H9 (cell line): Measurements from ENCODE around the gene EVX2. TPM values are rescaled to one million over a fixed set of nuclear protein-coding genes. Genes with fewer than 3 reads are reported as not detected.

Experiments
- DNase-seq: peaks from one replicate; pipeline ENCODE4 v3.0.0-alpha.2; 2017
- H2AFZ ChIP-seq: one replicate; pipeline ENCODE4 v1.6.1; 2013; ENCODE audit warnings: mild to moderate bottlenecking, low read length, control low read depth, moderate library complexity
- H2AK5ac ChIP-seq: 2 replicates; pipeline ENCODE4 v1.6.1; 2013; ENCODE audit warnings: low read length, control low read depth, mixed read lengths; ENCODE audit not compliant: insufficient read length
- H2BK120ac ChIP-seq: one replicate; pipeline ENCODE4 v1.6.1; 2013; ENCODE audit warnings: low read depth, mild to moderate bottlenecking, low read length, control low read depth, inconsistent platforms; ENCODE audit not compliant: poor library complexity, severe bottlenecking
- H2BK12ac ChIP-seq: 2 replicates; pipeline ENCODE4 v1.6.1; 2013; ENCODE audit warnings: low read length, control low read depth, mixed read lengths, low read depth; ENCODE audit not compliant: insufficient read length
- H2BK15ac ChIP-seq: 2 replicates; pipeline ENCODE4 v1.6.1; 2013; ENCODE audit warnings: low read depth, low read length, control low read depth
- H2BK20ac ChIP-seq: one replicate; pipeline ENCODE4 v1.6.1; 2013; ENCODE audit warnings: low read depth, mild to moderate bottlenecking, low read length, control low read depth, inconsistent platforms; ENCODE audit not compliant: poor library complexity, severe bottlenecking
- H2BK5ac ChIP-seq: 2 replicates; pipeline ENCODE4 v1.6.1; 2013; ENCODE audit warnings: low read length, control low read depth, mixed read lengths; ENCODE audit not compliant: insufficient read length
- H3K14ac ChIP-seq: 2 replicates; pipeline ENCODE4 v1.6.1; 2013; ENCODE audit warnings: low read length, control low read depth; ENCODE audit not compliant: insufficient read depth
- H3K18ac ChIP-seq: 2 replicates; pipeline ENCODE4 v1.6.1; 2013; ENCODE audit warnings: low read depth, mild to moderate bottlenecking, mixed read lengths, low read length, control low read depth; ENCODE audit not compliant: insufficient read length
- H3K23ac ChIP-seq: 2 replicates; pipeline ENCODE4 v1.6.1; 2013; ENCODE audit warnings: low read length, control low read depth, mixed read lengths, low read depth; ENCODE audit not compliant: insufficient read length
- H3K23me2 ChIP-seq: 2 replicates; pipeline ENCODE4 v1.6.1; 2013; ENCODE audit warnings: low read depth, mild to moderate bottlenecking, mixed read lengths, low read length, control low read depth; ENCODE audit not compliant: insufficient read length, poor library complexity, severe bottlenecking
- H3K27ac ChIP-seq: 2 replicates; pipeline ENCODE4 v1.5.1; 2013; ENCODE audit warnings: low read length, control low read depth, mixed read lengths, low read depth; ENCODE audit not compliant: insufficient read length
- H3K27me3 ChIP-seq: 2 replicates; pipeline ENCODE4 v1.6.1; 2013; ENCODE audit warnings: low read length, control low read depth, inconsistent platforms; ENCODE audit not compliant: insufficient read depth
- H3K4ac ChIP-seq: 2 replicates; pipeline ENCODE4 v1.6.1; 2013; ENCODE audit warnings: low read depth, mild to moderate bottlenecking, control low read depth, inconsistent platforms, low read length, moderate library complexity
- H3K4me1 ChIP-seq: 2 replicates; pipeline ENCODE4 v1.6.1; 2013; ENCODE audit warnings: low read length, control low read depth, inconsistent platforms; ENCODE audit not compliant: insufficient read depth
- H3K4me2 ChIP-seq: 2 replicates; pipeline ENCODE4 v1.6.1; 2013; ENCODE audit warnings: low read length, control low read depth, mixed read lengths; ENCODE audit not compliant: insufficient read length, insufficient read depth
- H3K56ac ChIP-seq: 2 replicates; pipeline ENCODE4 v1.6.1; 2013; ENCODE audit warnings: low read depth, mild to moderate bottlenecking, mixed read lengths, low read length, control low read depth; ENCODE audit not compliant: insufficient read length
- H3K79me1 ChIP-seq: 2 replicates; pipeline ENCODE4 v1.6.1; 2013; ENCODE audit warnings: low read depth, mild to moderate bottlenecking, moderate library complexity, low read length, control low read depth, inconsistent platforms; ENCODE audit not compliant: insufficient read depth, poor library complexity, severe bottlenecking
- H3K79me2 ChIP-seq: 2 replicates; pipeline ENCODE4 v1.6.1; 2013; ENCODE audit warnings: low read length, control low read depth, inconsistent platforms; ENCODE audit not compliant: insufficient read depth
- H3K9ac ChIP-seq: 2 replicates; pipeline ENCODE4 v1.6.1; 2013; ENCODE audit warnings: low read length, control low read depth, mixed read lengths; ENCODE audit not compliant: insufficient read length; ENCODE audit errors: extremely low read depth
- H3K9me3 ChIP-seq: one replicate; pipeline ENCODE4 v1.6.1; 2013; ENCODE audit warnings: low read depth, low read length, inconsistent platforms; ENCODE audit not compliant: control insufficient read depth
- H3T11ph ChIP-seq: one replicate; pipeline ENCODE4 v1.6.1; 2013; ENCODE audit warnings: mild to moderate bottlenecking, low read length, control low read depth, inconsistent platforms
- H4K20me1 ChIP-seq: one replicate; pipeline ENCODE4 v1.6.1; 2013; ENCODE audit not compliant: control insufficient read depth, insufficient read length, insufficient read depth
- H4K5ac ChIP-seq: 2 replicates; pipeline ENCODE4 v1.6.1; 2013; ENCODE audit warnings: low read depth, mild to moderate bottlenecking, mixed read lengths, low read length, control low read depth; ENCODE audit not compliant: insufficient read length
- H4K8ac ChIP-seq: replicated peaks from 2 replicates; pipeline ENCODE4 v1.6.1; 2013; ENCODE audit warnings: low read length, control low read depth, mixed read lengths, low read depth; ENCODE audit not compliant: insufficient read length
- H4K91ac ChIP-seq: 2 replicates; pipeline ENCODE4 v1.6.1; 2013; ENCODE audit warnings: low read depth, mild to moderate bottlenecking, moderate library complexity, mixed read lengths, low read length, control low read depth; ENCODE audit not compliant: insufficient read length
- H3K27ac Mint-ChIP-seq, 3 experiments: 2 replicates in 2 of 3; 3 replicates in 1 of 3; pipeline ENCODE4 v1.8.0; 2020 to 2021; ENCODE audit warnings: mixed read lengths in 3 of 3, mild to moderate bottlenecking in 1 of 3, moderate library complexity in 1 of 3
- H3K27me3 Mint-ChIP-seq: 2 replicates; pipeline ENCODE4 v1.8.0; 2021; ENCODE audit warnings: low read depth, mild to moderate bottlenecking, moderate library complexity, mixed read lengths
- H3K36me3 Mint-ChIP-seq, 3 experiments: 2 replicates in 2 of 3; 3 replicates in 1 of 3; pipeline ENCODE4 v1.8.0; 2020 to 2021; ENCODE audit warnings: low read depth in 3 of 3, mixed read lengths in 3 of 3; ENCODE audit not compliant: insufficient read depth in 1 of 3
- H3K4me1 Mint-ChIP-seq, 2 experiments: 2 replicates each; pipeline ENCODE4 v1.8.0; 2020; ENCODE audit warnings: mixed read lengths in 2 of 2
- H3K4me3 Mint-ChIP-seq, 2 experiments: 2 replicates in 1 of 2; 3 replicates in 1 of 2; pipeline ENCODE4 v1.8.0; 2020 to 2021; ENCODE audit warnings: mild to moderate bottlenecking in 2 of 2, mixed read lengths in 2 of 2, moderate library complexity in 1 of 2
- H3K9me3 Mint-ChIP-seq, 2 experiments: 2 replicates in 1 of 2; 3 replicates in 1 of 2; pipeline ENCODE4 v1.8.0; 2020; ENCODE audit warnings: mild to moderate bottlenecking in 2 of 2, mixed read lengths in 2 of 2, moderate library complexity in 1 of 2
- CTCF ChIP-seq: fragments of 200-600 bp; sonication (generic); conservative IDR thresholded peaks from 3 replicates; pipeline ENCODE4 v1.8.0; 2021; ENCODE audit warnings: antibody characterized with exemption, mild to moderate bottlenecking
- WGBS: extraction: QIAGEN DNeasy Blood & Tissue Kit; methylation state at CpG from one replicate; pipeline ENCODE4 v1.1.7; 2013; ENCODE audit warnings: missing lambda C conversion rate, low lambda C conversion rate, mixed read lengths; ENCODE audit not compliant: insufficient read length; ENCODE audit errors: extremely low coverage; 5-methylcytosine and 5-hydroxymethylcytosine counted together
- total RNA-seq: library from RNA; stranded (reverse); gene quantifications from 2 replicates; pipeline ENCODE4 v1.2.1, GENCODE V29; 2021

Gene EVX2
- total RNA-seq, 1 experiment from 2014 or later: not detected

GRCh38 chr2:176105078-176105729, 21.4 kb upstream of the EVX2 start:
- no peaks in the 10 kb centered on the region for H3K79me1 ChIP-seq
- no peak overlapping the region for H4K91ac ChIP-seq
- WGBS: no CpG with 5 or more reads among the region's 25 CpGs
- DNase-seq: peak; percentile 51
- Mint-ChIP-seq H3K4me1 (peaks cover 14 to 38% of the 10 kb centered on the region in 2 experiments), H3K27ac (no peak overlapping the region; a peak in 1 of 7 replicates), H3K4me3 (peak overlapping the region; percentile 2 to 75; a peak in 4 of 5 replicates), H3K36me3 (no peaks in the 10 kb centered on the region; a peak in 2 of 7 replicates), H3K27me3 (peaks cover 96% of the 10 kb centered on the region), H3K9me3 (peaks cover 5 to 20% of the 10 kb centered on the region in 2 experiments)
- no peak overlapping the region for H3K4ac ChIP-seq
- no peak overlapping the region for H3K14ac ChIP-seq
- H2BK5ac ChIP-seq: no peak overlapping the region
- no peak overlapping the region for H2BK15ac ChIP-seq
- H4K8ac ChIP-seq: no peak overlapping the region
- no peak overlapping the region for H2BK120ac ChIP-seq
- H3K4me2 ChIP-seq: no peak overlapping the region
- no peak for TF ChIP-seq CTCF
- H3K79me2 ChIP-seq: no peaks in the 10 kb centered on the region
- H3K23me2 ChIP-seq: no peaks in the 10 kb centered on the region
- no peak overlapping the region for H2AFZ ChIP-seq
- H2BK20ac ChIP-seq: no peak overlapping the region
- no peaks in the 10 kb centered on the region for H3K4me1 ChIP-seq
- H2BK12ac ChIP-seq: no peak overlapping the region
- no peaks in the 10 kb centered on the region for H4K20me1 ChIP-seq
- H3T11ph ChIP-seq: no peak overlapping the region
- no peaks in the 10 kb centered on the region for H3K9me3 ChIP-seq
- no peak overlapping the region for H4K5ac ChIP-seq
- no peak overlapping the region for H3K18ac ChIP-seq
- H2AK5ac ChIP-seq: no peak overlapping the region
- H3K27ac ChIP-seq: no peak overlapping the region
- peaks cover 93% of the 10 kb centered on the region for H3K27me3 ChIP-seq
- no peak overlapping the region for H3K9ac ChIP-seq
- no peak overlapping the region for H3K56ac ChIP-seq
- no peak overlapping the region for H3K23ac ChIP-seq
